ENCODE measurements around the gene TMEM101. TPM values are rescaled to one million over a fixed set of nuclear protein-coding genes. Genes with fewer than 3 reads are reported as not detected.

The TMEM101 gene
- total RNA-seq, 2 experiments from 2014 or later, result 26.5 to 27.2 TPM

- CTCF ChIA-PET (ENCODE audit: unreplicated experiment), result no interaction called here
Observed at GRCh38 chr17:43988301-43988700, 26.5 kb downstream of the TMEM101 start.

GRCh38 chr17:43987131-43988021, 27.4 kb downstream of the TMEM101 start:
- intact Hi-C loops (cut with micrococcal nuclease; ENCODE audit: unreplicated experiment), result no loop called here
- Histone ChIP-seq H3K4me2 (ENCODE audit: low read length) (no peak overlapping the region), H3K4me3 (ENCODE audit: low read depth, low read length, poor library complexity, severe bottlenecking) (no peak overlapping the region), H4K20me1 (ENCODE audit: insufficient read depth, low read length) (no peaks in the 10 kb centered on the region), H3K4me1 (ENCODE audit: insufficient read depth, low read length, poor library complexity, severe bottlenecking) (no peaks in the 10 kb centered on the region), H3K36me3 (ENCODE audit: insufficient read depth, low read length) (no peaks in the 10 kb centered on the region), H3K79me2 (ENCODE audit: insufficient read depth, low read depth, low read length) (no peaks in the 10 kb centered on the region), H2AFZ (ENCODE audit: low read length) (no peak overlapping the region), H3K9me2 (ENCODE audit: insufficient read depth, low read length) (no peaks in the 10 kb centered on the region), H3K9me3 (ENCODE audit: low read length) (no peaks in the 10 kb centered on the region), H3K27ac (ENCODE audit: low read depth, low read length, poor library complexity, severe bottlenecking) (no peak overlapping the region)
- TF ChIP-seq, protein P1, sequence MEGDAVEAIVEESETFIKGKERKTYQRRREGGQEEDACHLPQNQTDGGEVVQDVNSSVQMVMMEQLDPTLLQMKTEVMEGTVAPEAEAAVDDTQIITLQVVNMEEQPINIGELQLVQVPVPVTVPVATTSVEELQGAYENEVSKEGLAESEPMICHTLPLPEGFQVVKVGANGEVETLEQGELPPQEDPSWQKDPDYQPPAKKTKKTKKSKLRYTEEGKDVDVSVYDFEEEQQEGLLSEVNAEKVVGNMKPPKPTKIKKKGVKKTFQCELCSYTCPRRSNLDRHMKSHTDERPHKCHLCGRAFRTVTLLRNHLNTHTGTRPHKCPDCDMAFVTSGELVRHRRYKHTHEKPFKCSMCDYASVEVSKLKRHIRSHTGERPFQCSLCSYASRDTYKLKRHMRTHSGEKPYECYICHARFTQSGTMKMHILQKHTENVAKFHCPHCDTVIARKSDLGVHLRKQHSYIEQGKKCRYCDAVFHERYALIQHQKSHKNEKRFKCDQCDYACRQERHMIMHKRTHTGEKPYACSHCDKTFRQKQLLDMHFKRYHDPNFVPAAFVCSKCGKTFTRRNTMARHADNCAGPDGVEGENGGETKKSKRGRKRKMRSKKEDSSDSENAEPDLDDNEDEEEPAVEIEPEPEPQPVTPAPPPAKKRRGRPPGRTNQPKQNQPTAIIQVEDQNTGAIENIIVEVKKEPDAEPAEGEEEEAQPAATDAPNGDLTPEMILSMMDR (conservative IDR thresholded peaks at IDR 0.05; ENCODE audit: low read length), result no peak
- no peak for TF ChIP-seq EZH2phosphoT487 (IDR thresholded peaks at IDR 0.05; ENCODE audit: borderline replicate concordance, low read depth, low read length)
- no TSS peak for BruUV-seq (replicated peaks)
- DNase-seq (ENCODE audit: low spot score), result no peak
- ChIA-PET POLR2A (no interaction called here), CTCF (ENCODE audit: unreplicated experiment) (no interaction called here)

More at GRCh38 chr17:43988301-43988700, 26.5 kb downstream of the TMEM101 start:
- BruUV-seq (replicated peaks), result no TSS peak
- POLR2A ChIA-PET, result interaction anchor here (0.6 kb wide), 2 partner anchors 293 to 1337 kb away, joined by 3 read pairs; no protein-coding TSS in a partner anchor
- H3K27ac ChIP-seq (ENCODE audit: low read depth, low read length, poor library complexity, severe bottlenecking), result no peak overlapping the region
- no peaks in the 10 kb centered on the region for H3K9me2 ChIP-seq (ENCODE audit: insufficient read depth, low read length)
- no peak overlapping the region for H3K4me2 ChIP-seq (ENCODE audit: low read length)
- H4K20me1 ChIP-seq (ENCODE audit: insufficient read depth, low read length), result no peaks in the 10 kb centered on the region
- H3K36me3 ChIP-seq (ENCODE audit: insufficient read depth, low read length), result no peaks in the 10 kb centered on the region
- H3K4me1 ChIP-seq (ENCODE audit: insufficient read depth, low read length, poor library complexity, severe bottlenecking), result no peaks in the 10 kb centered on the region
- H3K4me3 ChIP-seq (ENCODE audit: low read depth, low read length, poor library complexity, severe bottlenecking), result no peak overlapping the region
- H3K9me3 ChIP-seq (ENCODE audit: low read length), result no peaks in the 10 kb centered on the region
- intact Hi-C loops (cut with micrococcal nuclease; ENCODE audit: unreplicated experiment), result no loop called here
- H2AFZ ChIP-seq (ENCODE audit: low read length), result no peak overlapping the region
- no peak for DNase-seq (ENCODE audit: low spot score)
- TF ChIP-seq, protein P1 (conservative IDR thresholded peaks at IDR 0.05; ENCODE audit: low read length), result no peak
- H3K79me2 ChIP-seq (ENCODE audit: insufficient read depth, low read depth, low read length), result no peaks in the 10 kb centered on the region

All from OCI-LY7 (cell line).